Nucleus accumbens (tissue), 56 donors: ENCODE results near the gene ICE1.
"Not testable (repeated sequence)": the region's sequence is repeated elsewhere in the genome, so short reads cannot be mapped to it uniquely, and the experiment has no call there.

Experiments used
- DNase-seq, 56 donors: peaks; one replicate each; lab custom pipeline; 2025; lab: John Stamatoyannopoulos, UW

ICE1 gene, protein sequence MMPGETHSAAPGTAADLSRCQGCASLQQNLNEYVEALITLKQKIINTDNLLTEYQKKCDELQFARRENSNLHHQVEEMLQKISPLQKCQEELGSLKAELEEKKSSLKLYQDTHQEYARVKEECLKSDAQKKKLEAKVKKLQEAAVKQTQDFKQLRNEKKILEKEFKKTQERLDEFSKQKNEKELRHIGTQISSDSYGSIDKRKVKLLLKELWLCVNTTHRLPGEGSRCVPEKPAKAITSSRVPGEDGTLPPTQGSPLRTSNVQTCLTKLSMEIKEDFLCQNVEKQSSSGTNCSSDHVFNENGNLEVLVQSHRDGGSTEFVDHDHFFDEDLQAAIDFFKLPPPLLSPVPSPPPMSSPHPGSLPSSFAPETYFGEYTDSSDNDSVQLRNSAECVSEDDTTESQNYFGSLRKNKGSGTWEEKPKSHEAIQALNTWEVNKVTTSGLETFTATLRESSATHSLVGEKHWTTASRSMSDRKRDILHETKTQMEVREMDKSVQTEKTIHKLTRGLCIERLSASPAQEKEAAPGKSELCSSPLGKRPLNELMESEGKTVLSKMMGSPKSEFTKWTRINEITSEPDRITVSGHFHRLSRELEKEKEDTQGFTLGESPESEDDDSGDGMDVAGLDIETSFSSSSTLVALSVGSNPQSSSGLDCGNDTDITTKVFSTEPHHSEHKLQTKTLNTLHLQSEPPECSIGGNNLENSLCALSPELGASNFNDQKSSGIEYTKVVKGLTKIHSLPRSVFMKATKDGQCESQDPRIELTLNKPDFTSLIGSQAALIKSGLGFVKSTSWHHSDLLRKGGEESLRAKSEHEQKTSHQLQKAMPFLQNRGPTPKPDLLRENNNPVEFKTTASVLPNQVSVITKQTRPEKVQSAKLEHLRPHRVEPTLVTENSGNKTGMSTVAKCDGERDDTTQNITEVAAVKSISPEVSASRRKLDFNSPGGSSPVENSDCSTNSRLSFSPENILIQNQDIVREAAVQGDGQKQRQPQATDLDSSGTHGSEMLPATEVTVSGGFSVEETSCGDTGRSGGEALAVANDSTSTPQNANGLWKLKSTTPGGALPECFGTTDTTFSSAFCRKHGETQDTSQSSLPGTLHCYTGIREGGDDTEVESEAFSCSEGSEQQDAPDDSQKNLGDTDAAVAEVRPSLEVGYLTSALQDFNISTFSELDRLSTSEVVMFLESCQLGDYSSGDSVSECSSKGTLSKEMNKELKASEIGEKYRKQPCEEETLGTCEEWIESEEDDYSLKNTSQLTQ (N-terminal part only)

GRCh38 chr5:5421961-5422818 lies at the start of gene ICE1:
ICE1 (plus strand) TSS chr5:5422677; CDS start chr5:5422916, 239 bp downstream.
- DNase-seq, result peak; percentile 78 to 99 (median 96)

DNA sequence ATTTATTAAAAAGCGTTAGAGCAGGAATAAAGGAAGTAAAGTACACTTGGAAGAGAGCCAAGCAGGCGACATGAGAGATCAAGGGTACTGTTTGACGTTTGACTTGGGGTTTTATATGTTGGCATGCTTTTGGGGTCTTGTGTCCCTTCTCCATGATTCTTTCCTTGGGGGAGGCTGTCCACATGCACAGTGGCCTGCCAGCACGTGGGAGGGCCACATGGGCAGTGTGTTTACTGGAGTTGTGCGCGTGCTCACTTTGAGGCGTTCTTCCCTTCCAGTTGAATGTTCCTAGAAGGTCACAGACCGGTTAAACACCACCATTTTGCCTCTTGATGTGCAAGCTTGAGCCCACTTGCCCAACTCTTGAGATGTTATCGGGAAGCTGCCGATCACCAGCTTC lies 49.5 kb upstream of the ICE1 start:
- no peak for DNase-seq

DNA sequence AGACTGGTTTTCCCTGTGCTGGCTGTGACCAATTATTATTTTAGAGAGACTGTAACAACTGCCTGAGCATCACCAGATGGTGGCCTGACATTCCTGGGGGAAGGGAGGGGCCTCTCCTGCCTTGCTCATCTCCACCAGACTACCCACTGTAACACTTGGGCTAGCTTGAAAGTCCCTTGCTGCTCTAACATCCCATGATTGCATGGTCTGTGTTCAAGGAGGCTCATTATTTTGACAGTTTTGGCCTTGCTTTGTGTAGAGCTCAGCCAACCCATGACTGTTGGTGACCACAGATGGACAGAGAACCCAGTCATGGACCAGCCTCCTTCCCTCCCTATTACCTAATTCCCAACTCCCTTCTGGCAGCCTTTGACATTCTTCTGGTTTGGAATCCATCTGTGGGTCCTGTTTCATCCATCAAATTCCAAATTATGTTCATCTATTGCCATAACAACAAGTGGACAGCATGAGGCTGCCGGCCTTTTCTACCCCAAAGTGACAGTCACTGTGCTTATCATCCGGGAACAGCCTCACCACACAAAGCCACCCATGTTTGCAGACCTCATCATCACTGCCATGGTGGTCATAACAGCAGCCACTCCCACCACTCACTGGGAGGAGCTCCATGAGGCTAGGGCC lies 49.0 kb upstream of the ICE1 start:
- DNase-seq, result no peak

DNA sequence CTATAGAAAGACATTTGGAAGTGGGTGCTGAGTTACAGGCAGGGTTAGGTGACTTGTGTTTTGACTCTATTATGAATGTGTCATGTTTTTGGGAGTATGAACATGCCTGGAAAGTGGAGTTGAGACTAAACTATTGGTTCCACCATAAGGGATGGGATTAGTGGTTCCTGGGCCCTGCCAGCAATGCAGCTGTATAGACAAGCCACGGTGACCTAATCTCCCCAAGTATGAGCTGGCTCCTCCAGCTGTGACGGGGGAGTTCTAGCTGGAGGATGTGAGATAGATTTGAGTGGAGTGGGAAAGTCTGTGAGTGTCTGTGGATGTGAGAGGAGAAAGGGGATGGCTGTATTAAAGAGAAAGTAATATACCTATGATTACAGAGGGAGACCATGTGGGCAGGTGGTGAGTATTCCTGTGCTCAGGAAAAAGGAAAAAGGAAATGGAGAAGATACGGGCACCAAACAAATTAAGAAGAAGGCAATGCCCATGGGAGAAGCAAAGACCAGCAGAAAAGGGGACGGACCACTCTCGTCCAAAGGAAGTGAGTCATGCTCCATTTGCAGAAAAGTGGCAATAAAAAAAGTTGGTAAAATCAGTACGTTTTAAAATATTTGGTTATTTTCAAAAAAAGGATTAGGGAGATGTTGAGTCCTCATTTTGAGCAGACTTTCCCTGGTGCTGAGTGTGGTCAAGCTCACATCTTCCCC lies 48.3 kb upstream of the ICE1 start:
- no peak for DNase-seq

DNA sequence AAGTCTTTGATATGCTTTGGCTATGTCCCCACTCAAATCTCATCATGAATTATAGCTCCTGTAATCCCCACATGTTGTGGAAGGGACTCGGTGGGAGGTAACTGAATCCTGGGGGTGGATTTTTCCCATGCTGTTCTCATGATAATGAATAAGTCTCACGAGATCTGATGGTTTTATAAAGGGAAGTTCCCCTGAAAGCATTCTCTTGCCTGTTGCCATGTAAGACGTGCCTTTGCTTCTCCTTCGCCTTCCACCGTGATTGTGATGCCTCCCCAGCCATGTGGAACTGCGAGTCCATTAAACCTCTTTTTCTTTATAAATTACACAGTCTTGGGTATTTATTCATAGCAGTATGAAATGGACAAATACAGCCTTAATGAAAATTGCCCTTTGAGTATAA lies 44.7 kb upstream of the ICE1 start:
- no peak for DNase-seq

- DNase-seq, result no peak
Measured at GRCh38 chr5:5378531-5378930, 43.9 kb upstream of the ICE1 start.

- DNase-seq, result peak in 24 of 56 donors; percentile 2 to 42 (median 10)
Measured at GRCh38 chr5:5380298-5380697, 42.2 kb upstream of the ICE1 start.

- no peak for DNase-seq
Measured at GRCh38 chr5:5381310-5381913, 41.1 kb upstream of the ICE1 start.

- peak in 2 of 56 donors; percentile 4 to 5 for DNase-seq
Measured at GRCh38 chr5:5383461-5383860, 39.0 kb upstream of the ICE1 start.

- DNase-seq, result no peak
Measured at GRCh38 chr5:5384660-5385330, 37.7 kb upstream of the ICE1 start.

DNA sequence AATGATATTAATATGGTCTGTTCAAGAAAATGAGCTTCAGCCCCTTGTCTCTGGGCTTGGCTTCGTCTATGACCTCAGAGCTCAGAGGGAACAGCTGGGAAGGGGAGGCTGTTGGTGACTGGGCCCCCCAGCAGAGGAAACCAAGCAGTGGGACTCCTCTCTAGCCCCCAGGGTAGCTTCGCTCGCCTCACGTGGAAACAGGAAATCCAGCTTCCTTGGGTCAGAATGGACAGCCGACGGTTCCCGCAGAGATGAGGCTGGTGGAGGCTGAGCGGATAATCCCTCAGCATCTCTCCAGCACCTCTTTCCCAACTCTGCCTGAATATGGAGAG lies 37.2 kb upstream of the ICE1 start:
- no peak for DNase-seq

DNA sequence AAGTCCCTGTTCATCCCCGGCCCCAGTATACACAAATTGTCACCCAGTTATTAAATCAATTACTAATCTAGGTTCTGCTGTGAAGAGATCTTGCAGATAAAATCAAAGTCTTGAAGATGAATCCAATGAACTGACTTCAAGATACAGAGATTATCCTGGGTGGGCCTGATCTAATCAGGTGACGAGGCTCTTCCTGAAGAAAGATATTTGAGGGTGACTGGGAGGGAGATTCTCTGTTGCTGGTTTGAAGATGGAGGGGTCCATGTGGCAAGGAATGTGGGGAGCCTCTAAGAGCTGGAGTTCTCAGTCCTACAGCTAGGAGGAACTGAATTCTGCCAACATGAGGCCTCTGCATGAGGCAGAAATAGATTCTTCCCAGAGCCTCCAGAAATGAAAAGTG lies 36.1 kb upstream of the ICE1 start:
- DNase-seq, result no peak

DNA sequence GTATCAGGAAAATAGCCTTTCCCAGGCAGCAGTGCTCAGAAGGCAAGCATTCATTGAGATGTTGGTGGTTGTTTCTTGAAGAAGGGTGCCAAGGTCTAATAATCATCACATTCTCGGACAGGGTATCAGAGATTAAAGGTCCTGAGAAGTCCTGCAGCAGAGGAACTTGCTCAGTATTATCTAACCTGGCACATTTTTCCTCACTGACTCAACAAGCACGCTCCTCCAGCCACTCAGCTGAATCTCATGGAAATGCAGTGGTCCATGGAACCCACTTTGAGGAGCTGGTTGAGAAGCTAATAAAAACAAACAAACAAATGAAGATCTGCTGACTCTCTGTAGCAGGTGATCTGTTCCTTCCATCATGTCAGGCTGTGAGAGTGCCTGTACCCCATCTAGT lies 35.3 kb upstream of the ICE1 start:
- DNase-seq, result no peak

DNA sequence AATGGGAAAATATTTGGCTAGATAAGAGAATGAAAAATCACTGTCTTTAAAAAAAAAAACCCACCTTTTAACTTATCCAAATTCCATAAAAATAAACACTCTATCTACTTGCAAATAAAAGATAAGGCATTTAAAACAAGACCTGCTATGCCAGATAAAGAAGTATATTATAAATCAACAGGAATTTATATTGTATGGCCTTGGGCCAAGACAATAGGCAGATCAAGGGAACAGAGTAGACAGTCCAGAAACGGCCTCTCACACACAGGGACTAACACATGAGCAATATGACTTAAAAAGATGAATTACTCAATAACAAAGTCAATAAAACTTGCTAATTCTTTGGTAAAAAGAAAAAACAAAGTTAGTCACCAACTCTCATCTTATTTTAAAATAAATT lies 34.7 kb upstream of the ICE1 start:
- DNase-seq, result no peak

DNA sequence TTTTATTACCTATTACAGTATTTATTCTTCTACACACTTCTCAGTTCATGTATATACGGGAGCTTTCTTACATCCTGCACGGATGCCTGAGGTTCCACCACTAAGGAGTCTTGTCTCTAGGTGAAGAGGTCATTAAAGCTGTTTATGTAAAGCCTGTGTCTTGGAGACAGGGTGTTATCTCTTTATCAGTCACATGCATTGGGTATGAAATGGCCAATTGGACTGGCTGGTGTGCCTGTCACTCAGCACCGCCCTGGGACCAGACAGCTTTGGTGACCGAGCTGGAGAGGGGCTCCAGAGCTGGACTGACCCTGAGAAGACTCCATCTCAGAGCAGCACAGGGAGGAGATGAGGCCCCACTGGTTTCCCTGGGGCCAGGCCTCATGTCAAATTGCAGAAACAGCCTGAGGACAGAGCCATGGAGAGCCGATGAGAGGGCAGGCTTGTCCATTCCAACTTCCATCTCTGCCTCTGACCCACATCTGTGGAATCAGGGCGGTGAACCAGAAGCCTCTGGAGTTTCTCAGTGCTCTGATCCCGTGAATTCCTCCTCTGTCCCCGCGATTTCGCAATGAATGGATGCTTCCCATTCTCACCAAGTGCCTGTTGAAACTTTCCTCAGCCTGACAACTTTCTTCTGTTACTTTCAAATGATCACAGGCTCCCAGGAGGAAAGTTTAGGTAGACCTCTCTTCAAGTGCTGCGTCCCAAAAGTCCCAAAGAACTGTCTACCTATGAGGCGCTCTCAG lies 32.2 kb upstream of the ICE1 start:
- not testable (repeated sequence) for DNase-seq

GRCh38 chr5:5392504-5392903 lies 30.0 kb upstream of the ICE1 start:
- DNase-seq, result not testable (repeated sequence)

DNA sequence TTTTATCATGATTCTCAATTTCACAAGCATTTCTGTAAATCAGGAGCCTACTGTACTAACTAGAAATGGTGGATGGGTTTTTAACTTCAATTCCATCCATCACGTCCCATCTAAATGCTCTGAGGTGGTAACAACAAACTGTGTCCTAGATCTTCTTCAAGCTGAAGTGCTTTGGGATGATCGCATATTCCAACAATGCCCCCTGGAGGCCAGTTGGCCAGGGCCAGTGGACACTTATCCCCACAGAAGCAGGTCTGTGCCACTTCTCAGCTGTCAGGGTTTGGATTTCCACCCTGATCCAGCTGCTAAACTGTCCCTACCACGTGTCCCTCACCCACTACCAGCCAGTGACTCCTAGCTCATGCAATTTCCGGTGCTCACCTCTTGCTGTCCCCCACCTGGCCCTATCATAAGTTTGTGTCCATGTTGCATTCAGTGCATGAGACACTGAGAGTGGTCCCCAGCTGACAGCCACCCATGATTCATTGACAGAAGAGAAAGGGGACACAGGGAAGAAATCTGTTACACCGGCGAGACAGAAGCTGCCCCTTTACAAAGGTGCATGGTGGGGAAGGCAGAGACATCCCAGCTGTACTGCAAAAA lies 28.0 kb upstream of the ICE1 start:
- peak in 33 of 56 donors; percentile 1 to 62 (median 18) for DNase-seq
